IPS-20b (cell line): ENCODE results near the gene KHDC4.

Experiments used
- H3K27ac ChIP-seq: one replicate; pipeline ENCODE4 v1.5.1; 2013; ENCODE audit warnings: low read length
- H3K27me3 ChIP-seq: 2 replicates; pipeline ENCODE4 v1.6.1; 2013; ENCODE audit warnings: mild to moderate bottlenecking, low read length, inconsistent platforms; ENCODE audit not compliant: insufficient read depth
- H3K36me3 ChIP-seq: 2 replicates; pipeline ENCODE4 v1.6.1; 2013; ENCODE audit warnings: low read depth, mild to moderate bottlenecking, inconsistent platforms, low read length, moderate library complexity; ENCODE audit not compliant: insufficient read depth
- H3K4me1 ChIP-seq: 2 replicates; pipeline ENCODE4 v1.6.1; 2013; ENCODE audit warnings: mild to moderate bottlenecking, control low read depth, inconsistent platforms, low read length, moderate library complexity; ENCODE audit not compliant: insufficient read depth
- H3K4me3 ChIP-seq: 2 replicates; pipeline ENCODE4 v1.5.1; 2013; ENCODE audit warnings: mild to moderate bottlenecking, low read length, inconsistent platforms
- H3K9ac ChIP-seq: 2 replicates; pipeline ENCODE4 v1.6.1; 2013; ENCODE audit warnings: low read depth, mild to moderate bottlenecking, inconsistent platforms, low read length, moderate library complexity
- H3K9me3 ChIP-seq: 2 replicates; pipeline ENCODE4 v1.6.1; 2013; ENCODE audit warnings: mild to moderate bottlenecking, low read depth, low read length, inconsistent platforms; ENCODE audit not compliant: insufficient read depth

The KHDC4 gene

GRCh38 chr1:155934097-155934935, at the start of gene KHDC4:
Gene KHDC4, minus strand, starts transcription at chr1:155934413. Its CDS starts 40 bp downstream, at chr1:155934373.
- peaks cover 5% of the 10 kb centered on the region; the same call in 1 of the 2 replicates for H3K4me1 ChIP-seq

GRCh38 chr1:155983191-155984024, 49.2 kb upstream of the KHDC4 start:
- H3K27ac ChIP-seq = peak overlapping the region; percentile 11
- peak overlapping the region; percentile 50; the same call in 1 of the 2 replicates for H3K4me3 ChIP-seq
- peak overlapping the region; percentile 66; the same call in 1 of the 2 replicates for H3K9ac ChIP-seq
- H3K27me3 ChIP-seq = no peaks in the 10 kb centered on the region
- no peaks in the 10 kb centered on the region for H3K9me3 ChIP-seq
- H3K36me3 ChIP-seq = no peaks in the 10 kb centered on the region
- peaks cover 23% of the 10 kb centered on the region; the same call in 1 of the 2 replicates for H3K4me1 ChIP-seq

More at GRCh38 chr1:155934097-155934935, at the start of gene KHDC4:
- Histone ChIP-seq H3K4me3 (peak within 1 kb of the TSS; percentile 81), H3K36me3 (peaks cover 44% of the 10 kb centered on the region), H3K27ac (peak within 1 kb of the TSS; percentile 99), H3K9me3 (no peaks in the 10 kb centered on the region), H3K9ac (peak within 1 kb of the TSS; percentile 96), H3K27me3 (no peaks in the 10 kb centered on the region)

- no peaks in the 10 kb centered on the region for H3K9me3 ChIP-seq
- H3K36me3 ChIP-seq = no peaks in the 10 kb centered on the region
- H3K27ac ChIP-seq = no peak overlapping the region
- peaks cover 23% of the 10 kb centered on the region; the same call in 1 of the 2 replicates for H3K4me1 ChIP-seq
- H3K27me3 ChIP-seq = no peaks in the 10 kb centered on the region
- H3K4me3 ChIP-seq = no peak overlapping the region
- no peak overlapping the region for H3K9ac ChIP-seq
Measured at GRCh38 chr1:155982106-155982505, 47.9 kb upstream of the KHDC4 start.

GRCh38 chr1:155981266-155982088, 47.3 kb upstream of the KHDC4 start:
- Histone ChIP-seq H3K9ac (no peak overlapping the region), H3K4me1 (peaks cover 28% of the 10 kb centered on the region; the same call in 1 of the 2 replicates), H3K27ac (no peak overlapping the region), H3K36me3 (no peaks in the 10 kb centered on the region), H3K27me3 (no peaks in the 10 kb centered on the region), H3K4me3 (no peak overlapping the region), H3K9me3 (no peaks in the 10 kb centered on the region)

GRCh38 chr1:155979597-155980343, 45.6 kb upstream of the KHDC4 start:
- Histone ChIP-seq H3K36me3 (no peaks in the 10 kb centered on the region), H3K27ac (no peak overlapping the region), H3K4me3 (peak overlapping the region; percentile 95), H3K4me1 (peaks cover 39% of the 10 kb centered on the region), H3K27me3 (no peaks in the 10 kb centered on the region), H3K9ac (peak overlapping the region; percentile 89), H3K9me3 (no peaks in the 10 kb centered on the region)

DNA sequence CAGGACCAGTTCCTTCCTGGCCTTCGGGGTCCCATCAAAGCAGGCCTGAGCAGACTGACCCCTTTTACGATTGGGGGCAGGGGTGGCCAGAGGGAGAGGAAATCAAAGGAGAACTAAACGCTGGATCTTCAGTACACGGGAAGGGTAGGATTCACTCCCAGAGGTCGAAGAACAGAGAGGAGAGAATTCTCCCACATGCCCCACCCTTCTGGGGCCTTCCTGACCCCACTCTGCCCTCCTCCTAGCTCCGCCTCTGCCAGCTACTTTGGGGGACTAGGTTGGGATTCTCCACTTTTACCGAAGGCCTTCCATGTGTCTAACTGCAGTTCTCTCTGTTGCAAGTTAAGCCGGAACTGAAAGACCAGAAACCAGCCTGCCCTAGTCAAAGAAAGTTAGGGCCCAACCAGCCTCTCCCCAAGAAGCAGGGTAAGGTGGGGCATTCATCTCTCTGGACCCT, 44.8 kb upstream of the KHDC4 start:
- no peaks in the 10 kb centered on the region for H3K9me3 ChIP-seq
- no peak overlapping the region for H3K27ac ChIP-seq
- H3K4me3 ChIP-seq = peak overlapping the region; percentile 95
- peak overlapping the region; percentile 89 for H3K9ac ChIP-seq
- no peaks in the 10 kb centered on the region for H3K27me3 ChIP-seq
- H3K36me3 ChIP-seq = no peaks in the 10 kb centered on the region
- peaks cover 38% of the 10 kb centered on the region for H3K4me1 ChIP-seq

- no peaks in the 10 kb centered on the region for H3K9me3 ChIP-seq
- H3K36me3 ChIP-seq = no peaks in the 10 kb centered on the region
- peak within 1 kb of the TSS; percentile 89 for H3K9ac ChIP-seq
- peak within 1 kb of the TSS; percentile 95 for H3K4me3 ChIP-seq
- H3K27ac ChIP-seq = peak within 1 kb of the TSS; percentile 79
- no peaks in the 10 kb centered on the region for H3K27me3 ChIP-seq
- H3K4me1 ChIP-seq = peaks cover 33% of the 10 kb centered on the region
Measured at GRCh38 chr1:155978325-155978972, 44.2 kb upstream of the KHDC4 start, which contains the start of gene ARHGEF2. Gene ARHGEF2, minus strand, starts transcription at chr1:155978547. Its CDS starts 120 bp downstream, at chr1:155978427.

DNA sequence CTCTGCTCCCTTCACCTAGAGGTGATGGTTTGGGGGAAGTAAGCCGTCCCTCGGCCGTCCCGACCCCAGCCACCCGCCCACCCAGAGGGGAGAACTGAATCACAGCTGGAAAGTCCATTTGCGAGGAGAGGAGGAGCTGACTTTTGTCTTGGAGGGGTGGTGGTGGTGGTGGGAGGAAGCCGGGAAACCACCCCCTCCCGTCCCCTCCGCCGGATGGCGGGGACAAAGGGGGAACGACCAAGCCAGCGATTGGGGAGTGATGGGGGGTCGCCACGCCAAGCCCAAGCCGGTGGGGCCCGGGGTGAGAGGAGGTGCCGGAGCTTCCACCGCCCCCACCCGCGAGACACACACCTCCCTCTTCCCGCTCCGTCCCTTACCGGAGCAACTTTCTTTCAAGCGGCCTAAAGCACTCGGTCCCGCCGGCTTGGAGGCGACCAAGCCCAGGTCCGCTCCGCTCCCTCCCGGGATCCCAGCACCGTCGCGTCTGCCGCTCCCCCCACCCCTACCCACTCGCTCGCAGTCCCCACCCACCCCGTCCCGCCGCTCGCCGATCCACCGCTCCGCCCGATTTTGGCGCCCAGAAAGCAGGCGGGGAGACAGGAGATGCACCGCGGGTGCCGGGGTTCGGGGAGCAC, 43.6 kb upstream of the KHDC4 start:
- H3K4me1 ChIP-seq = peaks cover 30% of the 10 kb centered on the region
- 0 out of 2 replicates have a peak, but pooled peaks cover 3% of the 10 kb centered on the region for H3K36me3 ChIP-seq
- H3K27me3 ChIP-seq = no peaks in the 10 kb centered on the region
- peak overlapping the region; percentile 95 for H3K4me3 ChIP-seq
- H3K9ac ChIP-seq = peak overlapping the region; percentile 89; the same call in 1 of the 2 replicates
- H3K9me3 ChIP-seq = no peaks in the 10 kb centered on the region
- H3K27ac ChIP-seq = peak overlapping the region; percentile 79

GRCh38 chr1:155976913-155977689, 42.9 kb upstream of the KHDC4 start:
- Histone ChIP-seq H3K4me1 (peaks cover 31% of the 10 kb centered on the region), H3K27me3 (no peaks in the 10 kb centered on the region), H3K27ac (peak overlapping the region; percentile 79), H3K9me3 (no peaks in the 10 kb centered on the region), H3K36me3 (peaks cover 9% of the 10 kb centered on the region; the same call in 1 of the 2 replicates), H3K4me3 (peak overlapping the region; percentile 95), H3K9ac (peak overlapping the region; percentile 89; the same call in 1 of the 2 replicates)
